ENCODE measurements around the gene HSPB1.
"Not testable (repeated sequence)": the region's sequence is repeated elsewhere in the genome, so short reads cannot be mapped to it uniquely, and the experiment has no call there.

HSPB1 gene

DNA sequence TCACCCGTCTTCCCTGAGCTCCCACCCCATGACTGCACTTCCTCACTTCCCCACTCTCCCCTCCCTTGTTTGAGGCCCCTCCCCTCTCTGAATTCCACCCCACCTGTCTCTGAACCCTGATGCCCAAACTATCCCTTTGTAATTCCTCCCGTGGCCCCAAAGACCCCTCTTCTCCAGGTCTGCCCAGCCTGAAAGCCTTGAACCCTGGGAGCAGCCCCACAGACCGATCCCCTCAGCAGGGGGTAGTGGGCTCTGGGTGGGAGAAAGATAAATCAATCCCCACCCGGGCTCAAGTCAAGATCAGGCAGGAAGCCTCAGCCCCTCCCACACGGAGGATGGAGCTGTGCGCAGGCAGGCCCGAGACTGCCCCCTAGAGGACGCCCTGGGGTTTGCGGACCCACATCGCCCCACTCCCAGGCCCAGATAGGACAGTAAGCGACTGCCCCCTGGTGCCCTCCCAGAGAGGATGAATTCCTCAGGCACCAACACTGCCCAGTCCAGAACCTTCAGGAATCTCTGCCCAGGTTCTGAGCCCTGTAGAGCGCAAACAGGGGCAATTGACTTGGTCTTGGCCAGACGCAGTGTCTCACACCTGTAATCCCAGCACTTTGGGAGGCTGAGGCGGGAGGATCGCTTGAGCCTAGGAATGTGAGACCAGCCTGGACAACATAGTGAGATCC, 11.7 kb downstream of the HSPB1 start (continued):
- TF ChIP-seq, protein P1, sequence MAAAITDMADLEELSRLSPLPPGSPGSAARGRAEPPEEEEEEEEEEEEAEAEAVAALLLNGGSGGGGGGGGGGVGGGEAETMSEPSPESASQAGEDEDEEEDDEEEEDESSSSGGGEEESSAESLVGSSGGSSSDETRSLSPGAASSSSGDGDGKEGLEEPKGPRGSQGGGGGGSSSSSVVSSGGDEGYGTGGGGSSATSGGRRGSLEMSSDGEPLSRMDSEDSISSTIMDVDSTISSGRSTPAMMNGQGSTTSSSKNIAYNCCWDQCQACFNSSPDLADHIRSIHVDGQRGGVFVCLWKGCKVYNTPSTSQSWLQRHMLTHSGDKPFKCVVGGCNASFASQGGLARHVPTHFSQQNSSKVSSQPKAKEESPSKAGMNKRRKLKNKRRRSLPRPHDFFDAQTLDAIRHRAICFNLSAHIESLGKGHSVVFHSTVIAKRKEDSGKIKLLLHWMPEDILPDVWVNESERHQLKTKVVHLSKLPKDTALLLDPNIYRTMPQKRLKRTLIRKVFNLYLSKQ (tag by site-specific recombination; IDR thresholded peaks at IDR 0.05; ENCODE audit: borderline replicate concordance): no peak
- TF ChIP-seq, protein P2, sequence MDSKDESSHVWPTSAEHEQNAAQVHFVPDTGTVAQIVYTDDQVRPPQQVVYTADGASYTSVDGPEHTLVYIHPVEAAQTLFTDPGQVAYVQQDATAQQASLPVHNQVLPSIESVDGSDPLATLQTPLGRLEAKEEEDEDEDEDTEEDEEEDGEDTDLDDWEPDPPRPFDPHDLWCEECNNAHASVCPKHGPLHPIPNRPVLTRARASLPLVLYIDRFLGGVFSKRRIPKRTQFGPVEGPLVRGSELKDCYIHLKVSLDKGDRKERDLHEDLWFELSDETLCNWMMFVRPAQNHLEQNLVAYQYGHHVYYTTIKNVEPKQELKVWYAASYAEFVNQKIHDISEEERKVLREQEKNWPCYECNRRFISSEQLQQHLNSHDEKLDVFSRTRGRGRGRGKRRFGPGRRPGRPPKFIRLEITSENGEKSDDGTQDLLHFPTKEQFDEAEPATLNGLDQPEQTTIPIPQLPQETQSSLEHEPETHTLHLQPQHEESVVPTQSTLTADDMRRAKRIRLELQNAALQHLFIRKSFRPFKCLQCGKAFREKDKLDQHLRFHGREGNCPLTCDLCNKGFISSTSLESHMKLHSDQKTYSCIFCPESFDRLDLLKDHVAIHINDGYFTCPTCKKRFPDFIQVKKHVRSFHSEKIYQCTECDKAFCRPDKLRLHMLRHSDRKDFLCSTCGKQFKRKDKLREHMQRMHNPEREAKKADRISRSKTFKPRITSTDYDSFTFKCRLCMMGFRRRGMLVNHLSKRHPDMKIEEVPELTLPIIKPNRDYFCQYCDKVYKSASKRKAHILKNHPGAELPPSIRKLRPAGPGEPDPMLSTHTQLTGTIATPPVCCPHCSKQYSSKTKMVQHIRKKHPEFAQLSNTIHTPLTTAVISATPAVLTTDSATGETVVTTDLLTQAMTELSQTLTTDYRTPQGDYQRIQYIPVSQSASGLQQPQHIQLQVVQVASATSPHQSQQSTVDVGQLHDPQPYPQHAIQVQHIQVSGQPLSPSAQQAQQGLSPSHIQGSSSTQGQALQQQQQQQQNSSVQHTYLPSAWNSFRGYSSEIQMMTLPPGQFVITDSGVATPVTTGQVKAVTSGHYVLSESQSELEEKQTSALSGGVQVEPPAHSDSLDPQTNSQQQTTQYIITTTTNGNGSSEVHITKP (tag by site-specific recombination; IDR thresholded peaks at IDR 0.05): no peak
- TF ChIP-seq SP7 (tag by site-specific recombination; IDR thresholded peaks at IDR 0.05) (peak; percentile 29; the same call in 1 of the 2 replicates), KLF8 (tag by site-specific recombination; IDR thresholded peaks at IDR 0.05) (peak; percentile 53; the same call in 1 of the 2 replicates), RBAK (tag by site-specific recombination; IDR thresholded peaks at IDR 0.05) (no peak), ZNF555 (tag by site-specific recombination; conservative IDR thresholded peaks at IDR 0.05) (no peak)
- TF ChIP-seq, protein P3, sequence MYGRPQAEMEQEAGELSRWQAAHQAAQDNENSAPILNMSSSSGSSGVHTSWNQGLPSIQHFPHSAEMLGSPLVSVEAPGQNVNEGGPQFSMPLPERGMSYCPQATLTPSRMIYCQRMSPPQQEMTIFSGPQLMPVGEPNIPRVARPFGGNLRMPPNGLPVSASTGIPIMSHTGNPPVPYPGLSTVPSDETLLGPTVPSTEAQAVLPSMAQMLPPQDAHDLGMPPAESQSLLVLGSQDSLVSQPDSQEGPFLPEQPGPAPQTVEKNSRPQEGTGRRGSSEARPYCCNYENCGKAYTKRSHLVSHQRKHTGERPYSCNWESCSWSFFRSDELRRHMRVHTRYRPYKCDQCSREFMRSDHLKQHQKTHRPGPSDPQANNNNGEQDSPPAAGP (tag by site-specific recombination; IDR thresholded peaks at IDR 0.05): peak; percentile 75; the same call in 1 of the 2 replicates
- TF ChIP-seq, protein P4, sequence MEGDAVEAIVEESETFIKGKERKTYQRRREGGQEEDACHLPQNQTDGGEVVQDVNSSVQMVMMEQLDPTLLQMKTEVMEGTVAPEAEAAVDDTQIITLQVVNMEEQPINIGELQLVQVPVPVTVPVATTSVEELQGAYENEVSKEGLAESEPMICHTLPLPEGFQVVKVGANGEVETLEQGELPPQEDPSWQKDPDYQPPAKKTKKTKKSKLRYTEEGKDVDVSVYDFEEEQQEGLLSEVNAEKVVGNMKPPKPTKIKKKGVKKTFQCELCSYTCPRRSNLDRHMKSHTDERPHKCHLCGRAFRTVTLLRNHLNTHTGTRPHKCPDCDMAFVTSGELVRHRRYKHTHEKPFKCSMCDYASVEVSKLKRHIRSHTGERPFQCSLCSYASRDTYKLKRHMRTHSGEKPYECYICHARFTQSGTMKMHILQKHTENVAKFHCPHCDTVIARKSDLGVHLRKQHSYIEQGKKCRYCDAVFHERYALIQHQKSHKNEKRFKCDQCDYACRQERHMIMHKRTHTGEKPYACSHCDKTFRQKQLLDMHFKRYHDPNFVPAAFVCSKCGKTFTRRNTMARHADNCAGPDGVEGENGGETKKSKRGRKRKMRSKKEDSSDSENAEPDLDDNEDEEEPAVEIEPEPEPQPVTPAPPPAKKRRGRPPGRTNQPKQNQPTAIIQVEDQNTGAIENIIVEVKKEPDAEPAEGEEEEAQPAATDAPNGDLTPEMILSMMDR (tag by site-specific recombination; IDR thresholded peaks at IDR 0.05): peak; percentile 97

DNA sequence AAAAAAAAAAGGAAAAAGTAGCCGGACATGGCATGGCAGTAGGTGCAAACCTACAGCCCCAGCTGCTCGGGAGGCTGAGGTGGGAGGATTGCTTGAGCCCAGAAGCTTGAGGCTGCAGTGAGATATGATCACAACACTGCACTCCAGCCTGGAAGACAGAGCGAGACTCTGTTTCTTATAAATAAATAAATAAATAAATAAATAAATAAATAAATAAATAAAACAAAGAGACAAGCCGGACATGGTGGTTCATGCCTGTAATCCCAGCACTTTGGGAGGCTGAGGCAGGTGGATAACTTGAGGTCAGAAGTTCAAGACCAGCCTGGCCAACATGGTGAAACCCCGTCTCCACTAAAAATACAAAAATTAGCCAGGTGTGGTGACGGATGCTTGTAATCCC, 12.3 kb downstream of the HSPB1 start:
- H3K9me3 ChIP-seq (ENCODE audit: control insufficient read depth, insufficient read depth, low read depth, low read length); H3K27ac ChIP-seq (ENCODE audit: extremely low read depth, low read depth, low read length); H3K36me3 ChIP-seq (ENCODE audit: control insufficient read depth in 2 of 2, insufficient read depth in 1 of 2, low read length in 2 of 2); H3K4me3 ChIP-seq (ENCODE audit: low read depth, low read length); H3K4me1 ChIP-seq (ENCODE audit: control insufficient read depth, insufficient read depth, low read length): not testable (repeated sequence)
- POLR2A ChIA-PET: interaction anchor here (0.6 to 1.6 kb wide), 4 partner anchors 20 to 136 kb away, joined by 3 to 6 read pairs (median 4); partner anchors contain the start of gene YWHAG
- CTCF ChIA-PET: interaction anchor here (0.6 to 7.2 kb wide), 20 partner anchors 10 to 448 kb away, joined by 3 to 133 read pairs (median 5); partner anchors contain the start of genes MDH2, STYXL1 and TMEM120A
- TF ChIP-seq ZNF426 (tag by site-specific recombination; IDR thresholded peaks at IDR 0.05) (peak; percentile 62), ZNF354C (tag by site-specific recombination; IDR thresholded peaks at IDR 0.05; ENCODE audit: borderline replicate concordance, low read depth) (0 out of 2 replicates have a peak, but pooled peaks have one; percentile 51), ZNF664 (tag by site-specific recombination; IDR thresholded peaks at IDR 0.05) (0 out of 2 replicates have a peak, but pooled peaks have one; percentile 42), ZNF394 (tag by site-specific recombination; IDR thresholded peaks at IDR 0.05; ENCODE audit: borderline replicate concordance) (peak; percentile 60; the same call in 1 of the 2 replicates), ZNF791 (tag by site-specific recombination; IDR thresholded peaks at IDR 0.05) (peak; percentile 62; the same call in 1 of the 2 replicates), ZNF404 (tag by site-specific recombination; IDR thresholded peaks at IDR 0.05) (0 out of 2 replicates have a peak, but pooled peaks have one; percentile 8), ZNF433 (tag by site-specific recombination; IDR thresholded peaks at IDR 0.05; ENCODE audit: low read depth) (0 out of 2 replicates have a peak, but pooled peaks have one; percentile 22), ZNF138 (tag by site-specific recombination; IDR thresholded peaks at IDR 0.05; ENCODE audit: borderline replicate concordance) (0 out of 2 replicates have a peak, but pooled peaks have one; percentile 24)
- TF ChIP-seq, protein P5, sequence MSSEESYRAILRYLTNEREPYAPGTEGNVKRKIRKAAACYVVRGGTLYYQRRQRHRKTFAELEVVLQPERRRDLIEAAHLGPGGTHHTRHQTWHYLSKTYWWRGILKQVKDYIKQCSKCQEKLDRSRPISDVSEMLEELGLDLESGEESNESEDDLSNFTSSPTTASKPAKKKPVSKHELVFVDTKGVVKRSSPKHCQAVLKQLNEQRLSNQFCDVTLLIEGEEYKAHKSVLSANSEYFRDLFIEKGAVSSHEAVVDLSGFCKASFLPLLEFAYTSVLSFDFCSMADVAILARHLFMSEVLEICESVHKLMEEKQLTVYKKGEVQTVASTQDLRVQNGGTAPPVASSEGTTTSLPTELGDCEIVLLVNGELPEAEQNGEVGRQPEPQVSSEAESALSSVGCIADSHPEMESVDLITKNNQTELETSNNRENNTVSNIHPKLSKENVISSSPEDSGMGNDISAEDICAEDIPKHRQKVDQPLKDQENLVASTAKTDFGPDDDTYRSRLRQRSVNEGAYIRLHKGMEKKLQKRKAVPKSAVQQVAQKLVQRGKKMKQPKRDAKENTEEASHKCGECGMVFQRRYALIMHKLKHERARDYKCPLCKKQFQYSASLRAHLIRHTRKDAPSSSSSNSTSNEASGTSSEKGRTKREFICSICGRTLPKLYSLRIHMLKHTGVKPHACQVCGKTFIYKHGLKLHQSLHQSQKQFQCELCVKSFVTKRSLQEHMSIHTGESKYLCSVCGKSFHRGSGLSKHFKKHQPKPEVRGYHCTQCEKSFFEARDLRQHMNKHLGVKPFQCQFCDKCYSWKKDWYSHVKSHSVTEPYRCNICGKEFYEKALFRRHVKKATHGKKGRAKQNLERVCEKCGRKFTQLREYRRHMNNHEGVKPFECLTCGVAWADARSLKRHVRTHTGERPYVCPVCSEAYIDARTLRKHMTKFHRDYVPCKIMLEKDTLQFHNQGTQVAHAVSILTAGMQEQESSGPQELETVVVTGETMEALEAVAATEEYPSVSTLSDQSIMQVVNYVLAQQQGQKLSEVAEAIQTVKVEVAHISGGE (tag by site-specific recombination; conservative IDR thresholded peaks at IDR 0.05; ENCODE audit: low read depth): peak; percentile 51
- TF ChIP-seq, protein P6, sequence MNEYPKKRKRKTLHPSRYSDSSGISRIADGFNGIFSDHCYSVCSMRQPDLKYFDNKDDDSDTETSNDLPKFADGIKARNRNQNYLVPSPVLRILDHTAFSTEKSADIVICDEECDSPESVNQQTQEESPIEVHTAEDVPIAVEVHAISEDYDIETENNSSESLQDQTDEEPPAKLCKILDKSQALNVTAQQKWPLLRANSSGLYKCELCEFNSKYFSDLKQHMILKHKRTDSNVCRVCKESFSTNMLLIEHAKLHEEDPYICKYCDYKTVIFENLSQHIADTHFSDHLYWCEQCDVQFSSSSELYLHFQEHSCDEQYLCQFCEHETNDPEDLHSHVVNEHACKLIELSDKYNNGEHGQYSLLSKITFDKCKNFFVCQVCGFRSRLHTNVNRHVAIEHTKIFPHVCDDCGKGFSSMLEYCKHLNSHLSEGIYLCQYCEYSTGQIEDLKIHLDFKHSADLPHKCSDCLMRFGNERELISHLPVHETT (tag by site-specific recombination; IDR thresholded peaks at IDR 0.05): 0 out of 2 replicates have a peak, but pooled peaks have one; percentile 5
